Superior temporal gyrus (tissue), 1 donor: ENCODE results near the gene PSMB3.
"Not testable (repeated sequence)": the region's sequence is repeated elsewhere in the genome, so short reads cannot be mapped to it uniquely, and the experiment has no call there.

ENCODE experiments used
- DNase-seq: peaks from one replicate; pipeline ENCODE4 v3.0.0-alpha.2; 2016; ENCODE audit errors: extremely low spot score

PSMB3 gene

GRCh38 chr17:38749223-38750043 is 3.1 kb upstream of the PSMB3 start:
- DNase-seq = no peak

DNA sequence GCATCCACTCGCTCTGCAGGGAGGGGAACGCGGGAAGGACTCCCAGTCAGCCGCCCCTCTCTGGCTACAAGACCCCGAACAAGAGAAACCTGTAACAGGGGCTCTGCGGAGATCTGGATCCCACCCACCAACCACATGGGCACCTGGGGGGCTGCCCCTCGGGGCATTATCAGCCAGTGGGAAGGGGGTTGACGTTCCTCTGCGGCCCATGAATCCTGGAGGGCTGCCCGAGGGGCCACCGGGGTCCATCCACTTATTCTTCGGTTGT is 2.6 kb upstream of the PSMB3 start:
- no peak for DNase-seq

- DNase-seq = peak; percentile 46
These were observed 2.0 kb upstream of the PSMB3 start for GRCh38 chr17:38750312-38751121.

- peak; percentile 43 for DNase-seq
These were observed 1.3 kb upstream of the PSMB3 start for GRCh38 chr17:38751144-38751807.

- DNase-seq = peak; percentile 89
These were observed 683 bp upstream of the PSMB3 start for GRCh38 chr17:38751808-38752307.

- DNase-seq = no peak
These were observed 548 bp downstream of the PSMB3 start for GRCh38 chr17:38753071-38753506.

- no peak for DNase-seq
These were observed 9.1 kb downstream of the PSMB3 start for GRCh38 chr17:38761612-38762011.

DNA sequence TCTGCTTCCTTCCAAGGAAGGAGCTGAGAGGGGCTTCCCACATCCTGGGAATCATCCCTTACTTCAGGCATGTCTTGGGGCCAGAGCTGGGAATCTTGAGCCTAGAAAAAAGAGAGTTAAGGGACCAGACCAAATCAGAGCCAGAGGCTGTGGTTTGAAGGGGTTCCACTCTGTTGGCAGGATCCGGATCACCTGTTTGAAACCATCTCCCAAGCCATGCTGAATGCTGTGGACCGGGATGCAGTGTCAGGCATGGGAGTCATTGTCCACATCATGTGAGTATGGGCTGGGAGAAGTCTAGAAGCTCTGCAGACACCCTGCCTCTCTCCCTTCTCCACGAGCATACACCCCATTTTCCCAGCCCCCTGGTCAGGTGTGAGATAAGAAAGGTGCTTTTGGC is 9.7 kb downstream of the PSMB3 start:
- DNase-seq = no peak

DNA sequence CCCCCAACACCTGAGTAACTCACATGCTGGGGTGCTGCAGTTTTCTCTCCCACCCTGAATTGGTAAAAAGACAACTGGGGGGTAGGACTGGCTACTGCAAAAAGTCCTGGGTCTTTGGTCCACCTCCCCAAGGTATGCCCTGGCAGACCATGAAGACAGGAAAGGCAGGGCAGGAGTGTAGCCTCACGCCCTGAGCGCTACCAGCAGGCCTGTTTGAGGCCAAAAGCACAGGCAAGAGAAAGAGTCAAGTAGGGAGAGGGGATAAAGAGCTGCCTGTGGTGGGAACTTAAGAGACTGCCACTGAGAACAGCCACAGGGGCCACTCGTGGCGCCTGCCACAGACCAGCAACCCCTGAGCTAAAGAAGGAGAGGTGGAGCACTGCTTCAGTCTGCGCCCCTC is 13.8 kb downstream of the PSMB3 start:
- no peak for DNase-seq

DNA sequence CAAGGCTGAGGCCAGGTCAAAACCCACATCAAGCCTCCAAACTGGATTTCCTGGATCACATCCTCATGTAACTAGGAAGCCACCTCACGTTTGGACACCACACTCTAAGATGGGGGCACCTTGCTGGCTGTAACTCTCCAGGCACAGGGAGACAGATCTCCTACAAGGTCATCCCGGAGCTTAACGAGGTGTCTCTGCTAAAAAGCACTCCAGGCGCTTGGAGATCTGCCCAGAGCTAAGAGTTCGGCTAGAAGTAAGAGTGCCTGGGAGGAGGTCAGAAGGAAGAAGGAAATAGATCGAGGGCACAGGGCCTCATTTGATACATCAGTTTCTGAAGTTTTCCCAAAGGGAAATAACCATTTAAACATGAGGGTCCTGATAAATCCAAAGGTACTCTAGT is 15.9 kb downstream of the PSMB3 start:
- no peak for DNase-seq

DNA sequence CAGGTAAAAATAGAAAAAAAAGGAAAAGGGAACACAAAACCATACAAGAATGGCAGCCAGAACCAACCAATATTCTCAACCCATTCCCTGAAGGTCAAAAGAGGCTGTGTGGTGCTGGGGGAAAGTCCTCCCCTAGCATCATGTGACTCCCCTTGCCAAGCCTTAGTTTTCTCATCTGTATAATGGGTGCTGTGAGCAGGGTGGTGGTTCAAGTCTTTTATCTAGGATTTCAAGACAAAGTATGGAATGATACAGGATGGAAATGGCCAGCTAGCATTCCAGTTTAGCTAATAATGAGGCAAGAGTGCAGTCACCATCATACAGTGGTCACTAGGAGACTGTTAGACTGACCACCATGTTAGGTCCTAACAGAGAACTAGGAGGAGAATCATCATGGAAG is 20.7 kb downstream of the PSMB3 start:
- no peak for DNase-seq

DNA sequence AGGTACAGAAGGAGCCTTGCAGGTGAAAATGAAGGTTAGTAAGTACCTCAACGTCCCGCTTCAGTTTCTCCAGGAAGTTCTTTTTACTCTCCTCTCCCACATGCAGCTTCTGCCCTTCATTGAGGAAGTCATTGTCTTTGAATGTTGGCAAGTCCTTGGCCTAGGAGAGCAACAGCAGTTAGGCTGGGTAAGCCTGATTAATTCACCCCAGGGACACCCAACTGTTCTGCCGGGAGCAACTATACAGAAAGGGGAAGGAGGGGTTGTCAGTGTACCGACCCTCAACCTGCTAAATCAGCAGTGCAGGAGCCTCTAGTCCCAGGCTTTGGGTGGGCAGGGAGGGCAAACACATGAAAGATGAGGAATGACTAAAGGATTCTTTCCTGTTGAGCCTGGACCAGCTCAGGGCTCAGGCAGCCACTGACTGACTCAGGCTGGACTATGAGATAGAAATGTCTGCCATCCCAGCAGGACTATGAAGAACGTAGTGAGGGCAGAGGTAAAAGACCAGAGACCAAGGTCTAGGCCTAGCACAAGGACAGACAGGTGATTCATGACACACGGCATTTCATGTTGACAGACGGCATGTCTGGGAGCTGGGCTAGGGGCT is 25.2 kb downstream of the PSMB3 start:
- DNase-seq = no peak

DNA sequence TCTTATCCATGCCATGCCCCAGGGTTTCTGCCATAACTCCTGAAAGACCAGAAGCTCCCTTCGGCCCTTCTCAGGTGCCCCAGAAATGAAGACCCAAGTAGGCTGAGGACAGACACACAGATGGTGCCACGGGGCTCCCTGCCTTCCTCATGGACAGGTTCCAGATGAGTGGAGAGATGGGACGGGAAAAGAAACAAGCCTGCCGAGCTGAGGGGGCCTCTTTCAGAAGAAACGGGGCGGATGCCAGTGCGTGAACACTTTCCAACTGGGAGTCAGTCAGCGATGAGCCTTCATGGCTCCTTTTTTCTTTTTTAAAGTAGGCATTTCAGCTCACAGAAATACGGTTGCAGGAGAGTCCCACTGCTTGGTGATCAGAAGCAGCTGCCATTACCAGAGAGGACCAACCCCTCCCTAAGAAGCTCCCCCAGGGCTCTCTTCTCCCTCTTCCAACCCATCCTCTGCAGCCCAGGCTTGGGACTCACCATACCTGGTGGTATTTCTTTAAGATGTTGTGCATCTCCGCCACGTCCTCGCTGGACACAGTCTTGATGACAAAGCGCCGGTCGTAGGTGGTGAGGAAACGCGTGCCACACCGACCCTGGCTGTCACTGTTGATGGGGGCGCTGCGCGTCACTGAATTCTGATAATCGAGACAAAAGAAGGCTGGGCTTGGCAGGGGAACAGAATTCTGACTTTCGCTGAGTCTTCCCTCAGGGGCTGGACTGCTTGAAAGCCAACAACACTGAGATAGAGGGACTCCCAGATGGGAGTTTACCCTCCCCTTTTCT is 27.6 kb downstream of the PSMB3 start:
- no peak for DNase-seq

DNA sequence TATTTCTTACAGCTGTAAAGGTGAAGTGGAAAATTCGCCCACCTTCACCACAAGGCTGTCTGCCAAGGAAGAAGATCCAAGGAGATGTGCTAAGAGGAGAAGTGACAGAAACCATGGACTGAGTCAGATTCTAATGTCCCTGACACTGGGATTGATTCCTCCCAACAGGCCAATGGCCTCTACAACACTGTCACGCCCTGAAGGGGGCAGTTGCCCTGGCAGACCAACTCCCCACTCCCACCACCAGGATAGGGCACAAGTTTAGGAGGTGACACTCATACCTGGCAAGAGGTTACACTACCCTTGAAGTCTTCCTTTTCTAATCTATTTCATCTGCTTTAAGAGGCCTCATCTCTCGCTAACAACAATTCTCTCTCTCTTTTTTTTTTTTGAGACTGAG is 30.7 kb downstream of the PSMB3 start:
- DNase-seq = no peak

- DNase-seq = no peak
These were observed 33.8 kb downstream of the PSMB3 start for GRCh38 chr17:38786372-38786771.

GRCh38 chr17:38787999-38788398 is 35.5 kb downstream of the PSMB3 start:
- not testable (repeated sequence) for DNase-seq

GRCh38 chr17:38789185-38789584 is 36.6 kb downstream of the PSMB3 start:
- no peak for DNase-seq

DNA sequence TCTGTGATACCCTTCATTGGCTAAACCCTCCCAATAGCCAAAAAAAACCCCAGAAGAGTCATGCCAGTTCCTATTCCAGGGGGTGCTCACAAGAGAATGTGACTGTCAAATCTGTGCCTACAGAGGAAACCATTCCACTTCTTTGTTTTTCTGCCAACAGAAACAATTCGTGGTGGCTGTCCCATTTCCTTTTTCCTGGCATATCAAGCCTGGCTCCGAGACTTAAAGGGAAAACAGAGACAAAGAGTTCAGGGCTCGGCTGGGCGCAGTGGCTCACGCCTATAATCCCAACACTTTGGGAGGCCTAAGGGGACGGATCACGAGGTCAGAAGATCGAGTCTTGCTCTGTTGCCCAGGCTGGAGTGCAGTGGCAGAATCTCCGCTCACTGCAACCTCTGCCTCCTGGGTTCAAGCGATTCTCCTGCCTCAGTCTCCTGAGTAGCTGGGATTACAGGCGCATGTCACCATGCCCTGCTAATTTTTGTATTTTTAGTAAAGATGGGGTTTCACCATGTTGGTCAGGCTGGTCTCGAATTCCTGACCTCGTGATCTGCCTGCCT is 37.7 kb downstream of the PSMB3 start:
- not testable (repeated sequence) for DNase-seq

GRCh38 chr17:38791162-38791561 is 38.6 kb downstream of the PSMB3 start:
- DNase-seq = no peak

DNA sequence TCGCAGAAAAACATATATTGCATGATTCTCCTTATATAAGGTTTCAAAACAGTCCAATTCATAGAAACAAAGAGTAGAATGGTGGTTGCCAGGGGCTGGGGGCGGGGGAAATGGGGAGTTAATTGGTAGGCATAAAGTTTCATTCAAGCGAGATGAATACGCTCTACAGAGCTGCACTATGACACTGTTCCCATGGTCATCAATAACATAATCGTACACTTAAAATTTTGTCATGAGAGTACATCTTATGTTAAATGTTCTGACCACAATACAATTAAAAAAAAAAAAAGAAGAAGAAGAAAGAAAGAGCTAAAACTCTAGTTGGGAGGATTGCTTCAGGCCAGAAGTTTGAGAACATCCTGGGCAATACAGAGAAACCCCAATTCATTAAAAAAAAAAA is 41.7 kb downstream of the PSMB3 start:
- no peak for DNase-seq
